ENCODE measurements around the gene EPN2.

The EPN2 gene

DNA sequence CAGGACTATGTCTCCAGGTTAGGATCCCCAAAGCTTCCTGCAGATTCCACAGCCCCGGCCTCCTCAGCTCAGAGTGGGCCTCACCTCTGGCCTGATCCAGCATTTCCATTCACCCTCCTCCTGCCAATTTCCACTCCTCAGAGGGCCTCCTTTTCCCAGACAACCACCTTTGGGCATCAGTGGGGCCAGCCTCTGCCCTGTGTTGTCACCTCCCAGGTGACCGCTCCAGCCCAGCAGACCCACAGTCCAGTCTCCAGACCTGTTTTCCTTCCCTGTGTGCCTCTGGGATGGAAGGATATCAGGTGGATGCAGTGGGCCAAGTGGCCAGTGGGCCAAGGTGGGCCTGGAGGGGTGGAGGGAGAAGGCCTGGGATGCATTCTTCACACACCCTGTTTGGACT, 92.7 kb downstream of the EPN2 start:
- no peak for TF ChIP-seq CTCF (IDR thresholded peaks at IDR 0.05; ENCODE audit: insufficient read depth, low read depth, low read length, missing control alignments)
- H3K4me3 ChIP-seq (ENCODE audit: low read depth, low read length), result no peak overlapping the region
- no peak for DNase-seq (ENCODE audit: low read depth)

DNA sequence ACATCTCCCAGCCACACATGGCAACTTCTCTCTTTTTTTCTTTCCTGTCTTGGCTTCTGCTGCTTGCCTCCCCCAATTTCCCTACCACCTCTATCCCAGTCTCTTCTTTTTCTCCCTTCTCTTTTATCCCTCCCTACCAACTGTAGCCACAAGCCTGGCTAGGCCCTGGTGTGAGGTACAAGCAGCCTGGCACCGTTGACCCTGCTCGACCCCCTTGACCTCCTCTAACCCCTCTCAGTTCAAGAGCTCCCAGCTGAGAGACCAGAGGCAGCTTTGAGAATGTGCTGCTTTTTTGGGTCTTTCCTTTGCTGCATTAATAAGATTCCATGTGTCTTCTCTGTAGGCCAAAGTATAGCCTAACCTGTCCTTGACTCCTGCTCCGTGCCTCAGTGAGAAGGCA, 93.1 kb downstream of the EPN2 start:
- TF ChIP-seq CTCF (IDR thresholded peaks at IDR 0.05; ENCODE audit: insufficient read depth, low read depth, low read length, missing control alignments), result no peak
- H3K4me3 ChIP-seq (ENCODE audit: low read depth, low read length), result no peak overlapping the region
- no peak for DNase-seq (ENCODE audit: low read depth)

DNA sequence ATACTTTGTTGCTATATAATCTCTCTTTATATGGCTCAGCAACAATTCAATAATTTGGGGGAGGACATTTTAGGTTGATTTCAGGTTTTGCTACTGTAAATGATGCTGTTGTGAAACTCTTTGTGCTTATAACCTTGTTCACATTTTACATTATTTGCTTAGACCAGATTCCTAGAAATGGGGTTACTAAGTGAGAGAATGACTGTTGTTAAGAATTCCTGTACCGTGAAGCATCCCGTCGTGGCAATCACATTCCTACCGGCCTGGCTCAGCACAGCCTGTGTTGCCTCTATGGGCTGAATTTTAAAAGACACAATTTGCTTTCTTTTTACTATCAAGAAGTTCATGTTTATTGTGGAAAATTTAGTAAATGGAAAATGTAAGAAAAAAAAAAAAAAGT, 94.0 kb downstream of the EPN2 start:
- DNase-seq (ENCODE audit: low read depth), result no peak
- no peak for TF ChIP-seq CTCF (IDR thresholded peaks at IDR 0.05; ENCODE audit: insufficient read depth, low read depth, low read length, missing control alignments)
- H3K4me3 ChIP-seq (ENCODE audit: low read depth, low read length), result no peak overlapping the region

DNA sequence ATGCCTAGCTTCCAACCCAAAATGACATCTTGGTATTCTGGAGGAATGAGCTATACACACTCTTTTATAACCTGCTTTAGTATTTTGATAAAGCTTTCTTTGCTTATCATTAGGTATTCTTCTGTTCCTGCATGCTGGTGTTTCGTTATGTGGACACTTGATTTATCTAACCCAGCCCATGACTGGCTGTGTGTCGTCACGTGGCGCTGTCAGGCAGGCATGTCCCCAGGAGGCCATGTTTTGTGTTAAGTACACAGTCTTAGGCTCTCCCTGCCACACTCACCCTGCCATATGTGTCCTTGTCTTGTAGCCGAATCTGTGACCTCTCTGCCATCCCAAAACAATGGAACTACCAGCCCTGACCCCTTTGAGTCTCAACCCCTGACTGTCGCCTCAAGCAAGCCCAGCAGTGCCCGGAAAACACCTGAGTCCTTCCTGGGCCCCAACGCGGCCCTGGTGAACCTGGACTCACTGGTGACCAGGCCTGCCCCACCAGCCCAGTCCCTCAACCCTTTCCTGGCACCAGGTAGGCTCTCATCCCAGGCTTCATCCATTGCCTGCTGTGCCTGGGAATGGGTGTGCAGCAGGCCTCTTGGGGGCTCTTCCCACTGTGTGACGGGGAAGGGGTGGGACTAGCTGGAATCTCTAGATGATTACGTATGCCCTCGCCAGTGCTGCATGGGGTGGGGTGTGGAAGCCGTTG, 94.5 kb downstream of the EPN2 start:
- H3K4me3 ChIP-seq (ENCODE audit: low read depth, low read length), result no peak overlapping the region
- DNase-seq (ENCODE audit: low read depth), result no peak
- no peak for TF ChIP-seq CTCF (IDR thresholded peaks at IDR 0.05; ENCODE audit: insufficient read depth, low read depth, low read length, missing control alignments)

- no peak for DNase-seq (ENCODE audit: low read depth)
- no peak overlapping the region for H3K4me3 ChIP-seq (ENCODE audit: low read depth, low read length)
- TF ChIP-seq CTCF (IDR thresholded peaks at IDR 0.05; ENCODE audit: insufficient read depth, low read depth, low read length, missing control alignments), result no peak
Measured at GRCh38 chr17:19332371-19333131, 95.4 kb downstream of the EPN2 start.

DNA sequence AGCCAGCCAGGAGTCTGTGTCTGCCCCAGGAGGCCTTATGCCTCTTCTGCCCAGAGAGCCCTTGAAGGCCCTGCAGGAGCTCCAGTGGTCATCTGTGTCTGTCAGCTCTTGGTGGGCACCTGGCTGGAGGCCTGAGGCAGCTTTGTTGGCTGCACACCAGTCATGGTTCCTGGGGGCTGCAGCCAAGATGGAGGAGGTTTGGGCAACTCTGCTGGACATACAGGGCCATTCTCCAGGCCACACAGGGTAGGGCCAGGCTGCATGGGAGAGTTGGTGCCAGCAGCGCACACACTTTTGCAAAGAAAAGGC, 95.9 kb downstream of the EPN2 start:
- DNase-seq (ENCODE audit: low read depth), result no peak
- no peak overlapping the region for H3K4me3 ChIP-seq (ENCODE audit: low read depth, low read length)
- no peak for TF ChIP-seq CTCF (IDR thresholded peaks at IDR 0.05; ENCODE audit: insufficient read depth, low read depth, low read length, missing control alignments)

Measured in GM12865 (cell line).